Epithelial cell of proximal tubule (primary cell): ENCODE measurements around the gene CHD9NB. TPM values are rescaled to one million over a fixed set of nuclear protein-coding genes. Genes with fewer than 3 reads are reported as not detected.
"Not testable (repeated sequence)": the region's sequence is repeated elsewhere in the genome, so short reads cannot be mapped to it uniquely, and the experiment has no call there.

ENCODE experiments used
- DNase-seq: peaks from one replicate; pipeline ENCODE4 v3.0.0-alpha.2; 2011; ENCODE audit warnings: low read depth
- H3K4me3 ChIP-seq: 2 replicates; pipeline ENCODE4 v1.5.1; 2011; ENCODE audit warnings: low read depth, mild to moderate bottlenecking, low read length
- total RNA-seq: library from RNA; depleted of rRNA; stranded (reverse); fragments of >200 nt; gene quantifications from 2 replicates; pipeline ENCODE4 v1.2.3, GENCODE V29; 2015
- TF ChIP-seq, protein P1 (sequence below): conservative IDR thresholded peaks from 2 replicates; pipeline ENCODE4 v1.5.1; 2012; ENCODE audit warnings: low read depth, mild to moderate bottlenecking, low read length

The CHD9NB gene
- total RNA-seq, 1 donor from 2014 or later = 1.5 TPM

DNA sequence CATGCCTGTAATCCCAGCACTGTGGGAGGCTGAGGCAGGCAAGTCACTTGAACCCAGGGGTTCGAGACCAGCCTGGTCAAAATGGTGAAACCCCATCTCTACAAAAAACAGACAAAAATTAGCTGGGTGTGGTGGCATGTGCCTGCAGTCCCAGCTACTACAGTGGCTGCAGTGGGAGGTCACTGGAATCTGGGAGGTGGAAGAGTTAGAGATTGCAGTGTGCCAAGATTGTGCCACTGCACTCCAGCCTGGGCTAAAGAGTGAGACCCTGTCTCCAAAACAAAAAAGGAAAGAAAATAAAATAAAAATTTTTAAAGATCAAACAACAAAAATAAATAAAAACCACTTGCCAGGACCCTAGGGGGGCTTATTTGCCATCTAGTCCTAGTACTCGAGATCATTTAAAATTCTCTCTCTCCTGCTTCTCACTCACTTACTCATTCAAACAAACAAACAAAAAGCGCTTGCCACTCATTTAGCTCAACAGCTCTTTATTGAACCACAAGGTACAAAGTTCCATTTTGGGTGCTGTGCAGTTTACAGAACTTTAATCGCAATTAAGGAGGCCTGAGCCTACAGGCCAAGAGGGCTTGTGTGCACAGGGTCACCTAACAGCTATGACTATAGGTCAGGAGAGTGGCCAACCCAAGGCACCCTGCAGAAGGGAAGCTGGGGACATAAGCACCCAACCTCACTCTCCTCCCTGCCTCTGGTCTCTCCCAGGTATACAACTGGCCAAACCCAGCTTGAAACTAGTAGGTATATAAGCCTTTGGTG, 4.4 kb downstream of the CHD9NB start:
- DNase-seq = no peak
- TF ChIP-seq, protein P1, sequence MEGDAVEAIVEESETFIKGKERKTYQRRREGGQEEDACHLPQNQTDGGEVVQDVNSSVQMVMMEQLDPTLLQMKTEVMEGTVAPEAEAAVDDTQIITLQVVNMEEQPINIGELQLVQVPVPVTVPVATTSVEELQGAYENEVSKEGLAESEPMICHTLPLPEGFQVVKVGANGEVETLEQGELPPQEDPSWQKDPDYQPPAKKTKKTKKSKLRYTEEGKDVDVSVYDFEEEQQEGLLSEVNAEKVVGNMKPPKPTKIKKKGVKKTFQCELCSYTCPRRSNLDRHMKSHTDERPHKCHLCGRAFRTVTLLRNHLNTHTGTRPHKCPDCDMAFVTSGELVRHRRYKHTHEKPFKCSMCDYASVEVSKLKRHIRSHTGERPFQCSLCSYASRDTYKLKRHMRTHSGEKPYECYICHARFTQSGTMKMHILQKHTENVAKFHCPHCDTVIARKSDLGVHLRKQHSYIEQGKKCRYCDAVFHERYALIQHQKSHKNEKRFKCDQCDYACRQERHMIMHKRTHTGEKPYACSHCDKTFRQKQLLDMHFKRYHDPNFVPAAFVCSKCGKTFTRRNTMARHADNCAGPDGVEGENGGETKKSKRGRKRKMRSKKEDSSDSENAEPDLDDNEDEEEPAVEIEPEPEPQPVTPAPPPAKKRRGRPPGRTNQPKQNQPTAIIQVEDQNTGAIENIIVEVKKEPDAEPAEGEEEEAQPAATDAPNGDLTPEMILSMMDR = no peak
- no peak overlapping the region for H3K4me3 ChIP-seq

GRCh38 chr16:53047515-53047914, 5.2 kb downstream of the CHD9NB start:
- not testable (repeated sequence) for DNase-seq, H3K4me3 ChIP-seq

GRCh38 chr16:53045341-53046220, 7.1 kb downstream of the CHD9NB start:
- H3K4me3 ChIP-seq = no peak overlapping the region
- TF ChIP-seq, protein P1 = no peak
- DNase-seq = no peak

DNA sequence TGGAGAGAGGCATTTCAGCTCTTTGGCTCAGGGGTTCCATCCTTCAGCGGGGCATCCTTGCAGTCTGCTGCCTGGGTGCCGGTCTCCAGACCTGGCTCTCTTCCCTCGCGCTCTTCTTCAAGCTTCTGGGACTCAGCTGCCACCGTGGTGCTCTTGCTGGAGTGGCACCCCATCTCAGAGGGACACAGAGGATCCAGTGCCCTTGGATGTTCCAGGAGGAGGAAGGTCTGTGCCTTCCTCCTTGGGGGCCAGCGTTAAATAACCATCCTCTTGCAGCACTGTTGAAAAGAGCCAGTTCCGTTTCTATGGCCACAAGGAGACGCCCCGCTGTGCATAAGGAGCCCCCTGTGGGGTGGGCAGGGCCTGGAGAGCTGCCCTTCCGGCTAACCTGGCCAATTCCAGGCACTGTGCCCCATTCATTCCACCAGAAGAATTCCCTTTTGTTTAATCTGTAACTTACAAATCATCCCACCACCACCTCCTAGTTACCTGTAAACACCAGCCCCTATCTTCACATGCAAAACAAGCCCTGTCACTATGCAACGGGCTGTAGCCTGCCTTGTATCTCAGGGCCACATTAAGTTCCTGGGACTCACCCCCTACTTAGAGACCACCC, 8.6 kb downstream of the CHD9NB start:
- H3K4me3 ChIP-seq = peak overlapping the region; percentile 12
- peak; percentile 72 for DNase-seq
- TF ChIP-seq, protein P1 = no peak

DNA sequence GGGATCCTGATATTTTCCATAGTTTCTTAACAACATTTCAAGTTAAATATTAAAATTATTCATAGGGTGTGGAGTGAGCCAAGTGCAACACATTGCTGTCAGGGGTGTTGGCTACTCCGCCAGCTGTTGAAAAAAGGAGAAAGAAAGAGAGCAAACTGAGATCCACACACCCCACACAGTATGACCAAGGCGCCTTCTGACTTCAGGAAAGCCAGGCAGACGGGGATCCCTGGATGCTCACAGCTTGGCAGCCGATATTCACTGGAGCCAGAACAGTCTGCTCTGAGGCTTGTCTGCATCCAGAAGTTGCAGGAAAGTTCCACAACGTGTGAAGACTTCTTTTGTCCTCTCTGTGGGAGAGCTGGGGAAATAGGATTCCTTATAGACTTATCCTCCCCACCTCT, 9.3 kb downstream of the CHD9NB start:
- peak overlapping the region; percentile 12 for H3K4me3 ChIP-seq
- TF ChIP-seq, protein P1 = no peak
- DNase-seq = no peak

DNA sequence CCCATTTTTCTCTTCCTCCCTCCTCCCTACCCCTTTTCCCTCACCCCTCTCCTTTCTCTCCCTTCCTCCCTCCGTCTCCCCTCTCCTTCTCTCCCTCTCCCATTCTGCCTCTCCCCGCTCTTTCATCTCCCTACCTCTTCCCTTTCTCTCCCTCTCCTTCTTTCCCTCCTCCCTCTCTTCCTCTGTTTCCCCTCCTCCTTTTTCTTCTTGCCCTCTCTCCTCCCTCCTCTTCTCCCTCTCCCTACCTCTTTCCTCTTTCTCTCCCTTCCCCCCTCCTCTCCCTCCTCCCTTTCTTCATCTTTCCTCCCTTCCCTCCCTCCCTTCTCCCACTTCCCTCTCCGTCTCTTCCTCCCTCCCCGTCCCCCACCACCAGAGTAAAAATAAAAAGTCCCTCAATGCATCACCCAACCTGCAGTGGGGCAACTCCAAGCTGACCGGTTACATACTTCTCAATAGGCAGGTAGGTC, 10.4 kb downstream of the CHD9NB start:
- H3K4me3 ChIP-seq = peak overlapping the region; percentile 12
- TF ChIP-seq, protein P1 = no peak
- DNase-seq = no peak
